Measurements from ENCODE around the gene SLC36A1.

- TF ChIP-seq EZH2phosphoT487 (IDR thresholded peaks at IDR 0.05; ENCODE audit: insufficient read depth, low read depth) (no peak), EZH2 (IDR thresholded peaks at IDR 0.05; ENCODE audit: insufficient read depth, poor library complexity, severe bottlenecking) (no peak)
Observed at GRCh38 chr5:151493665-151494064, 46.3 kb downstream of the SLC36A1 start.

All from GM23248 (cell line).